OCI-LY7 (cell line): ENCODE data around the gene MYZAP. TPM values are rescaled to one million over a fixed set of nuclear protein-coding genes. Genes with fewer than 3 reads are reported as not detected.

ENCODE experiments used
- BruUV-seq: library from RNA; stranded (reverse); fragments of 400-500 nt; replicated peaks from 2 replicates; lab custom pipeline; 2021; lab: Mats Ljungman, UMichigan
- CTCF ChIA-PET: fragments of 300-600 bp; sonication (Branson Sonifier 250); formaldehyde crosslinking; loops from one replicate; lab custom pipeline; 2022; ENCODE audit warnings: antibody characterized with exemption; ENCODE audit not compliant: unreplicated experiment; lab: Charles Lee
- POLR2A ChIA-PET: fragments of 300-600 bp; sonication (Branson Sonifier 250); formaldehyde crosslinking; loops from one replicate; lab custom pipeline; 2022; ENCODE audit warnings: antibody characterized with exemption; lab: Charles Lee
- DNase-seq: peaks from one replicate; pipeline ENCODE4 v3.0.0-alpha.2; 2015; ENCODE audit warnings: low spot score
- H2AFZ ChIP-seq: fragments of 200-600 bp; sonication (generic), shearing (Covaris generic); 2 replicates; pipeline ENCODE4 v1.6.1; 2014; ENCODE audit warnings: mild to moderate bottlenecking, antibody characterized with exemption, low read length, moderate library complexity
- H3K27ac ChIP-seq: fragments of 200-600 bp; sonication (generic); 2 replicates; pipeline ENCODE4 v1.5.1; 2014; ENCODE audit warnings: mixed run types, low read depth, mild to moderate bottlenecking, moderate library complexity, low read length, inconsistent platforms; ENCODE audit not compliant: poor library complexity, severe bottlenecking
- H3K36me3 ChIP-seq: fragments of 200-600 bp; sonication (generic); 2 replicates; pipeline ENCODE4 v1.6.1; 2014; ENCODE audit warnings: mild to moderate bottlenecking, antibody characterized with exemption, low read length, moderate library complexity, mixed read lengths; ENCODE audit not compliant: insufficient read depth
- H3K4me1 ChIP-seq: fragments of 200-600 bp; sonication (generic); 2 replicates; pipeline ENCODE4 v1.5.1; 2014; ENCODE audit warnings: mild to moderate bottlenecking, low read length; ENCODE audit not compliant: insufficient read depth, poor library complexity, severe bottlenecking
- H3K4me2 ChIP-seq: fragments of 200-600 bp; sonication (generic); 2 replicates; pipeline ENCODE4 v1.6.1; 2014; ENCODE audit warnings: mild to moderate bottlenecking, low read length
- H3K4me3 ChIP-seq: fragments of 200-600 bp; sonication (generic); 2 replicates; pipeline ENCODE4 v1.5.1; 2014; ENCODE audit warnings: mild to moderate bottlenecking, low read depth, low read length; ENCODE audit not compliant: poor library complexity, severe bottlenecking
- H3K79me2 ChIP-seq: fragments of 200-600 bp; sonication (generic); 2 replicates; pipeline ENCODE4 v1.6.1; 2016; ENCODE audit warnings: low read depth, mild to moderate bottlenecking, low read length, moderate library complexity, mixed read lengths; ENCODE audit not compliant: insufficient read depth
- H3K9me2 ChIP-seq: fragments of 200-600 bp; sonication (generic); 2 replicates; pipeline ENCODE4 v1.6.1; 2016; ENCODE audit warnings: mild to moderate bottlenecking, low read length, mixed read lengths; ENCODE audit not compliant: insufficient read depth
- H3K9me3 ChIP-seq: fragments of 200-600 bp; sonication (generic); 2 replicates; pipeline ENCODE4 v1.6.1; 2014; ENCODE audit warnings: mild to moderate bottlenecking, mixed run types, low read length, mixed read lengths
- H4K20me1 ChIP-seq: fragments of 200-600 bp; sonication (generic); 2 replicates; pipeline ENCODE4 v1.6.1; 2014; ENCODE audit warnings: mild to moderate bottlenecking, antibody characterized with exemption, low read length, moderate library complexity, mixed read lengths; ENCODE audit not compliant: insufficient read depth
- CTCF ChIP-seq: fragments of 200-600 bp; sonication (generic); conservative IDR thresholded peaks from 2 replicates; pipeline ENCODE4 v1.5.1; 2014; ENCODE audit warnings: mild to moderate bottlenecking, antibody characterized with exemption, low read length, moderate library complexity, mixed read lengths
- EZH2phosphoT487 ChIP-seq: fragments of 200-600 bp; sonication (generic); IDR thresholded peaks from 2 replicates; pipeline ENCODE4 v1.6.1; 2018; ENCODE audit warnings: low read depth, borderline replicate concordance, mild to moderate bottlenecking, mixed run types, antibody characterized with exemption, low read length, moderate library complexity, mixed read lengths
- intact Hi-C: fragments of 100-400 bp; cut with micrococcal nuclease; formaldehyde crosslinking; loops from one replicate; pipeline ENCODE4 v1.10.0; 2022; ENCODE audit not compliant: unreplicated experiment
- total RNA-seq, 2 experiments: library from RNA; depleted of rRNA in 1 of 2; stranded (reverse); fragments of >200 nt in 1 of 2; shearing (Covaris generic) in 1 of 2; gene quantifications; 2 replicates each; pipeline ENCODE4 v1.2.3, GENCODE V29; 2014 to 2022

Gene MYZAP
- total RNA-seq, 2 experiments from 2014 or later: not detected

GRCh38 chr15:57554812-57555179, 36.9 kb upstream of the MYZAP start:
- no peaks in the 10 kb centered on the region for H3K79me2 ChIP-seq
- BruUV-seq: no TSS peak
- H3K4me3 ChIP-seq: no peak overlapping the region
- ChIA-PET CTCF (no interaction called here), POLR2A (interaction anchor here (0.5 kb wide), 1 partner anchor 1659 kb away, joined by 3 read pairs; no protein-coding TSS in a partner anchor)
- H3K4me2 ChIP-seq: no peak overlapping the region
- H3K36me3 ChIP-seq: no peaks in the 10 kb centered on the region
- no peaks in the 10 kb centered on the region for H3K9me2 ChIP-seq
- H3K9me3 ChIP-seq: no peaks in the 10 kb centered on the region
- intact Hi-C loops: no loop called here
- TF ChIP-seq EZH2phosphoT487: no peak
- no peak for TF ChIP-seq CTCF
- DNase-seq: no peak
- no peaks in the 10 kb centered on the region for H4K20me1 ChIP-seq
- H3K4me1 ChIP-seq: no peaks in the 10 kb centered on the region
- no peak overlapping the region for H2AFZ ChIP-seq
- H3K27ac ChIP-seq: no peak overlapping the region

- H3K79me2 ChIP-seq: no peaks in the 10 kb centered on the region
- CTCF ChIA-PET: no interaction called here
- no peaks in the 10 kb centered on the region for H3K9me3 ChIP-seq
- no peaks in the 10 kb centered on the region for H3K36me3 ChIP-seq
- no peaks in the 10 kb centered on the region for H3K9me2 ChIP-seq
- H3K4me1 ChIP-seq: no peaks in the 10 kb centered on the region
- no peak overlapping the region for H2AFZ ChIP-seq
- BruUV-seq: no TSS peak
- TF ChIP-seq CTCF: no peak
- no peak for DNase-seq
- POLR2A ChIA-PET: interaction anchor here (0.5 kb wide), 1 partner anchor 1659 kb away, joined by 3 read pairs; no protein-coding TSS in a partner anchor
- H3K4me2 ChIP-seq: no peak overlapping the region
- no peaks in the 10 kb centered on the region for H4K20me1 ChIP-seq
- H3K27ac ChIP-seq: no peak overlapping the region
- H3K4me3 ChIP-seq: no peak overlapping the region
- intact Hi-C loops: no loop called here
Observed at GRCh38 chr15:57555270-57555669, 36.4 kb upstream of the MYZAP start.

- no peaks in the 10 kb centered on the region for H3K79me2 ChIP-seq
- H2AFZ ChIP-seq: no peak overlapping the region
- no peak overlapping the region for H3K4me2 ChIP-seq
- no peak overlapping the region for H3K4me3 ChIP-seq
- H3K27ac ChIP-seq: no peak overlapping the region
- CTCF ChIA-PET: no interaction called here
- H3K4me1 ChIP-seq: peaks cover under 1% of the 10 kb centered on the region
- POLR2A ChIA-PET: no interaction called here
- TF ChIP-seq EZH2phosphoT487: no peak
- no peak for TF ChIP-seq CTCF
- H3K36me3 ChIP-seq: no peaks in the 10 kb centered on the region
- no TSS peak for BruUV-seq
- no peaks in the 10 kb centered on the region for H3K9me3 ChIP-seq
- no peak for DNase-seq
- intact Hi-C loops: no loop called here
- no peaks in the 10 kb centered on the region for H4K20me1 ChIP-seq
- no peaks in the 10 kb centered on the region for H3K9me2 ChIP-seq
Observed at GRCh38 chr15:57556040-57556439, 35.7 kb upstream of the MYZAP start.
